Hippocampal formation (tissue), 2 donors: ENCODE data around the gene PNPLA6.
"Not testable (repeated sequence)": the region's sequence is repeated elsewhere in the genome, so short reads cannot be mapped to it uniquely, and the experiment has no call there.

Experiments used
- DNase-seq, 2 donors: peaks; one replicate each; lab custom pipeline; 2025; lab: John Stamatoyannopoulos, UW

The PNPLA6 gene

DNA sequence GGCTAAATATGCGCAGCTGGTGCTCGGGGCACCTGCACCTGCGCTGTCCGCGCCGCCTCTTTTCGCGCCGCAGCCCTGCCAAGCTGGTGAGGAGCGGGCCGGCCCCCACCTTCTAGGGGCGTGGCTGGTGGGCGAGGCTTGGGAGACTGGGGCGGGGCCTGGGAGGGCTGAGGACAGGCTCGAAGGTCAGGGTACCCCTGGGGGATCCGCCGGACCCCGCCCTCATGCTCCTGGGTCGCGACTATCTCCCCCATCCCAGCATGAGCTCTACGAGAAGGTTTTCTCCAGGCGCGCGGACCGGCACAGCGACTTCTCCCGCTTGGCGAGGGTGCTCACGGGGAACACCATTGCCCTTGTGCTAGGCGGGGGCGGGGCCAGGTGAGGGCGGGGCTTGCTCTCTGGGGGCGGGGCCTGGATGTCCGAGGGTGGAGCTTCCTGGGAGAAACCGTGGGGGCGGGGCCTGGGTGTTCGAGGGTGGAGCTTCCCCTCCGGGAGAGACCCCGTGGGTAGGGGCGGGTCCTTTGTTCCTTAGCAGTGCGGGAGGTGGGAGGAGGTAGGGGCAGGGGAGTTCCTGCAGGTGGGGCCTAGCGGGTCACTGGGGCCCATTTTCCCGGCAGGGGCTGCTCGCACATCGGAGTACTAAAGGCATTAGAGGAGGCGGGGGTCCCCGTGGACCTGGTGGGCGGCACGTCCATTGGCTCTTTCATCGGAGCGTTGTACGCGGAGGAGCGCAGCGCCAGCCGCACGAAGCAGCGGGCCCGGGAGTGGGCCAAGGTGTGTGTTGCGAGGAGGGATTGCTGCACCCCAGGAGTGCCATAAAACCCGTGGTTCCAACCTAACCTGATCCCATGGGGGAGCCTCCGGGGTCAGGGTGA is 19.7 kb downstream of the PNPLA6 start:
- no peak for DNase-seq

DNA sequence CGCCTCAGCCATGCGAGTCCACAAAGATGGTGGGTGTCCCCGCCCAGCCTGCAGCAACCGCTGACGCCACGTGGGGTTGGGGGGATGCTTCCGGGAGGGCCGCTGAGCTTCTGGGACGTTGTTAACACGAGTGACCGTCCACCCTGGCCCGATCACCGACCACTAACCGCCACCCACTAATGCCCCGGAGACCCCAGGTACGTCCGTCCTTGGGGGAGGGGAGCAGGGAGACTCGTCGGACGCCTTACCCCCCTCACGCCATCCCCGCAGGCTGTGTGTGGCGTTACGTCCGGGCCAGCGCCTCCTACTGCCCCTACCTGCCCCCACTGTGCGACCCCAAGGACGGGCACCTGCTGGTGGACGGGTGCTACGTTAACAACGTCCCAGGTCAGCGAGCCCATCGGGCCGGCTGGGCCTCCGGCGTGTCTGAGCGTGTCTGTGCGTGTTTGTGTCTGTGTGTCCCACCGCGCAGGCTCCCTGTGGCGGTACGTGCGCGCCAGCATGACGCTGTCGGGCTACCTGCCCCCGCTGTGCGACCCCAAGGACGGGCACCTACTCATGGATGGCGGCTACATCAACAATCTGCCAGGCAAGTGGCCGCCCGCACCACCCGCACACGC is 21.3 kb downstream of the PNPLA6 start:
- DNase-seq = no peak

GRCh38 chr19:7558667-7559066 is 23.1 kb downstream of the PNPLA6 start:
- no peak for DNase-seq

GRCh38 chr19:7559102-7559501 is 23.6 kb downstream of the PNPLA6 start:
- no peak for DNase-seq

- DNase-seq = no peak
Measured at GRCh38 chr19:7560255-7560654, 24.7 kb downstream of the PNPLA6 start.

- no peak for DNase-seq
Measured at GRCh38 chr19:7561325-7561724, 25.8 kb downstream of the PNPLA6 start.

DNA sequence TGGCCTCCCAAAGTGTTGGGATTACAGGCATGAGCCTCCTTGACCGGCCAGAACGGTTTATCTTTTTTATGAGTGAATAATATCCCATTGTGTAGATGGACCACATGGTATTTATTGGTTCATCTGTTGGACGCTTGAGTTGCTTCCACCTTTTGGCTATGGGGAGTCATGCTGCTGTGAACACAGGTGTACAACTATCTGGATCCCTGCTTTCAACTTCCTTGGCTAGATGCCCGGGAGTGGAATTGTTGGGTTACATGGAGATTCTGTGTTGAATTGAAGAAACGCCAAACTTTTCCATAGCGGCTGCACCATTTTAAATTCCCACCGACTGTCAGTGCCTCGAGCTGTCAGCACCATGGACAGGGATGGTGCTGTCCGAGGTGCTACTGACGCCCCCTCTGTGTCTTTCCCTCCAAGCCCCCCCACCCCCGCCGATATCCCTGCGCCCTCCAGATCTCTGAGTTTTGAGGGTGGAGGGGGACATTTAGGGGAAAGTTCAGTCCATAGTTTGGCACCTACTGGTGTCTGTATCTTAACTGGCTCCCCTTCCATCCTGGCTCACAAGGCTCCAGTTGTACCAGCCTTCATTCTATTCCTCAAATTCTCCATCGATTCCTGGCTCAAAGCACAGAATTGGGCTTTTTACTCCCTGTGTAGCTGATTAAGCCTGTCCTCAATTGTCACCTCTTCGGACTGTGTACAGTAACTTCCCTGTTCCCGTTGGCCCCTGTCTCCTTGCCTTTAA is 27.3 kb downstream of the PNPLA6 start:
- no peak for DNase-seq

DNA sequence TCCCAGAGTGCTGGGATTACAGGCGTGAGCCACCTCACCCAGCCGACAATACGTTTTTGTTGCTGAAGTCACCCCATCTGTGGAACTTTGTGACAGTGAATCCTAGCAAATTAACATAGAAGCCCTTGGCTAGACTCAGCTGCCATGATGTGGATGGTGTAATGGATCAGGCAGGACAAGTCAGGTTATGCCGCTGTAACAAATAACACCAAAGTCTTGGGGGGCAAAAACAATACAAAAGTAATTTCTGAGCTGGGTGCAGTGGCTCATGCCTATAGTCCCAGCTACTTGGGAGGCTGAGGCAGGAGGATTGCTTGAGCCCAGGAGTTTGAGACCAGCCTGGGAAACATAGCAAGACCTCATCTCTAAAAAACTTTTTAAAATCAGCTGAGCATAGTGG is 29.3 kb downstream of the PNPLA6 start:
- no peak for DNase-seq

- no peak for DNase-seq
Measured at GRCh38 chr19:7565332-7565731, 29.8 kb downstream of the PNPLA6 start.

GRCh38 chr19:7570761-7571160 is 35.2 kb downstream of the PNPLA6 start:
- no peak for DNase-seq

GRCh38 chr19:7575434-7576040 is 40.0 kb downstream of the PNPLA6 start:
- DNase-seq = no peak

- DNase-seq = not testable (repeated sequence)
Measured at GRCh38 chr19:7577422-7577821, 41.9 kb downstream of the PNPLA6 start.

GRCh38 chr19:7578127-7578526 is 42.6 kb downstream of the PNPLA6 start:
- DNase-seq = no peak

DNA sequence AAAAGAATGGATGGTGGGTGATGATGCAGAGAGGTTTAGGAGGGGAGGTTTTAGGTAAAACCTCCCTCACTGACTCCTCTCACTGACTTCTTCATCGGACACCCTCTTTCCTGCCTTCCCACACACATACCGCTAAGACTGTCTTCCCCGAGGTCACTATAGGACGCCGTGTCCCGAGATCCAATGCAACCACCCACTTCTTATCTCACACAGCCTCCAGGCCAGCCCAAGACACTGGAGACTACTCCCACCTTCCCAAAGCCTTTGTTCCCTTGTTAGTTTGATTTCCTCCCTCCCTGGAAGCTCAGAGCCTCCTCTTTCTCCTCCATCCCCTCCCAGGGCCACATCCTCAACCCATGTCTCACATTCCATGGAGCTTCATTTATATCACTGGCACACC is 43.7 kb downstream of the PNPLA6 start:
- DNase-seq = no peak

DNA sequence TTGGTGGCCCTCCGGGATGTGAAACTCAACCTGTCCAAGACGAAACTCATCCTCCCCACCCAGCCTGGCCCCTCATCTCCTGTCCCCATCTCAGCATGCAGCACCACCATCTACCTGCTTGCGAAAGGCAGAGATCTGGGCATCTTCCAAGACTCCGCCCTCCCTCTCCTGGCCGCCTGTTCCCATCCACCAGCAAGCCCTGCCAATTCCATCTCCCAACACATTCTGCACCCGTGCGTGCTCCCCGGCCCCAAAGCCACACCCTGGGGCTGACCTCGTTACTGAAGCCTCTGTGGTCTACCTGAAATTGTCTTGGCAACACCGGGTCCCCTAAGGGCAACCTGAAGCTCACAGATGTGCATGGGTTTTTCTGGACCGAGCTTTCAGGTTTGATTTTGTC is 46.9 kb downstream of the PNPLA6 start:
- DNase-seq = no peak

DNA sequence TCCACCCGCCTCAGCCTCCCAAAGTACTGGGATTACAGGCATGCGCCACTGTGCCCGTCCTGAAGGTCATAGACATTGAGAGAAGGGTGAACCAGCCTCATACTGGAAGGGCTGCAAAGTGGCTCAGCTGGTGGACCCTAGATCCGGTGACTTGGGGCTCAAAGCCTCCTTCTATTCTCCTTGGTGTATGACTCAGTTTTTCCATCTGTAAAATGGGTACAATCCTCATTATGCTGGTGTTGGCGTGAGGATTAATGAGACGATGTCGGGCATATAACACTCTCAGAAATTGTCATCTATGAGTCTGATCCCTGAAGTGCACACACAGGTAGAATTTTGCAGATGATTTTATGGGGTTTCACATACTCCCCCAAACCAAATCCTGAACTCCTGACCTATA is 54.3 kb downstream of the PNPLA6 start:
- no peak for DNase-seq

DNA sequence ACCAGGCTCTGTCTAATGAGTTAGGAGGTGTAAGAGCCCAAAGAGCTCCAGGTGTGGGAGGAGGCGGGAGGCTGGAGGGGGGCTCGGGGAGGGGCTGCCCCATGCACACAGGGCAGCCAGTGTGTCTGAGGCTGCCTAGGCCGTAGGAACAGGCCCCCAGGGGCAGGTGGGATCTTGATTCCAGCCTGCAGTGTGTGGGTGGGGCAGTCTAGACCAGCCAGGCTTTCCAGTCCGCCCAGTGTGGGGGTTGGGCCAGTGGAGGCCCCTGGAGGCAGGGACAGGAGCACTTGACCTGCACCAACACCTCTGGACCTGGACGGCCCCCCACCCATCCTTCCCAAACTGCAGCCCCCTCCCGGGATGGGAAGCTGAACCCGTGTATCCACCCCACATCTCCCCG is 54.7 kb downstream of the PNPLA6 start:
- DNase-seq = no peak

DNA sequence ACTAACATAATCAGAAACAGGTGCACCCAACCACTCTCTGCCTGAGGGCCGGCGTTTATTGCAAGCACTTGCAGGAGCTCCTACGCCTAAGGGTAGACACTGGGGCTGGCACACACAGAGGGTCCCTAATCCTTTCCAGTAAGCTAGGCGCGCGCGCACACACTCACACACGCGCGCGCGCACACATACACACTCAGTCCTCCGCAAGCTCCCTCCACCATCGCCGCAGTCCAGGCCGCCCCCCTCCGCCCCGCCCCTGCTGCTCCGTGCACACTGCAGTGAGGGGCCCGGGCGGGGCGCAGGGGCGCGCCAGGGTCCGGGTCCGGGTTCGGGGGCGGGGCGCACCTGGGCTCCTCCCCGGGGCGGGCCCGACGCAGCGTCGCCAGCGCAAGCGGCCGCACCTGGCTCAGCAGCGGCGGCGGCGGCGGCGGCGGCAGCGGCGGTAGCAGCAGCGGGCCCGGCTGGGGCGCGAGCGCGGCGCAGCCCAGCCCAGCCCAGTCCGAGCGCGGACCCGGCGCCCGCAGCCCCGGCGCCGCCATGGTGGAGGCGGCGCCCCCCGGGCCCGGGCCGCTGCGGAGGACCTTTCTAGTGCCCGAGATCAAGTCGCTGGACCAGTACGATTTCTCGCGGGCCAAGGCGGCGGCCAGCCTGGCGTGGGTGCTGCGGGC is 60.1 kb downstream of the PNPLA6 start, which contains the start of gene CAMSAP3:
Gene CAMSAP3, plus strand, starts transcription at position 398 of the 668 bp plus-strand sequence. Its CDS starts 140 bp downstream, at position 538.
- DNase-seq = no peak

GRCh38 chr19:7596211-7596937 is 60.9 kb downstream of the PNPLA6 start:
- no peak for DNase-seq

DNA sequence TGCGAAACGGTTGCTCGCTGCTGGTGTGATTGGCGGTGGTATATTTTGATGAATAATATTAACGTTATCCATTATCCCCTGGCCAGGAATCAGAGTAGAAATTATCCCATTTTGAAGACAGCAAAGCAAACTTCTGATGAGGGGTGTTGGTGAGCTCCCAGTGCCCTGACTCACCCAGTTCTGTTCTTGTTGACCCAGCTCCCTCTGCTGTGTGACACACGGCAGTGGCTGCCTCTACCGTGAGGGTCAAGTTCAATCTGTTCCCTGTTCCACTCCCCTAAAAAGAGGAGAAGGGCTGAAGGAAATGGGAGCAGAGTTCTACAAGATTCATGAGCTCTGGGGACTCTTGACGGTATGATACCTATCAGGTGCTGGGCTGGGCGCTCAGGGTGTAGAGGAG is 62.2 kb downstream of the PNPLA6 start:
- no peak for DNase-seq

GRCh38 chr19:7598180-7598579 is 62.7 kb downstream of the PNPLA6 start:
- no peak for DNase-seq
